IPS-18c (cell line): ENCODE results near the gene ZNF423.

Source experiments
- H3K4me3 ChIP-seq: 2 replicates; pipeline ENCODE4 v1.7.0; 2013; ENCODE audit warnings: low read depth, mild to moderate bottlenecking, low read length, moderate library complexity; ENCODE audit not compliant: insufficient read depth
- H3K9me3 ChIP-seq: one replicate; pipeline ENCODE4 v1.6.1; 2013; ENCODE audit warnings: mild to moderate bottlenecking, low read length, moderate library complexity; ENCODE audit not compliant: control insufficient read depth, insufficient read depth

The ZNF423 gene

DNA sequence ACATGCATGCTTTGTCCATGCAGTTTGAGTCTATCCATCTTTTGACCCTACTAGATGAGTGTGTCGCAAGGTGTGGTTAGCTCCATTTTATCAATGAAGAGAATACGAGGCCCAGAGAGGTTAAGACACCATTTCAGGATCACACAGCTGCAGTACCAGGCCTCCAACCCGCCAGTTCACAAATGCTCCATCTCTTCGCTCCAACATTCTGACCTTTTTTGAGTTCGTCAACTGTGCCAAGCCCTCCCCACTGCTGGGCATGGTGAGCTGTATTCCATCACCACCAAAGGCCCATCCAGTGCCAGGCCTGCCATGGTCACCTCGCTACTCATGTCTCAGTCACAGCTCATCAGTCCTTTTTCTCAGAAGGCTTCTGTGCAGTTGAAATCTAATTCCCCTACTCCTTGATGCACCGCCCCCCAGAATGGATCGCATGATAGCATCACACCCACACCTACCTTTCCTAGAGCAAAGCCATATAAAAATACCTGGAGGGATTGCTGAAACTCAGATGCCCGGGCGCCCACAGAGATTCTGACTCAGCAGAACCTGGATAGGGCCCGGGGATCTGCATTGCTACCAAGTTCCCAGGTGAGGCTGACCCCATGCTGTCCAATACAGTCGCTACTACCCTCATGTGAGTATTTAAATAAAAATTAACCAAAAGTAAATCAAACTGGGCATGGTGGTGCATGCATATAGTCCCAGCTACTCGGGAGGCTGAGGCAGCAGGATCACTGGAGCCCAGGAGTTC is 38.0 kb downstream of the ZNF423 start:
- Histone ChIP-seq H3K9me3 (no peaks in the 10 kb centered on the region), H3K4me3 (no peak overlapping the region)

DNA sequence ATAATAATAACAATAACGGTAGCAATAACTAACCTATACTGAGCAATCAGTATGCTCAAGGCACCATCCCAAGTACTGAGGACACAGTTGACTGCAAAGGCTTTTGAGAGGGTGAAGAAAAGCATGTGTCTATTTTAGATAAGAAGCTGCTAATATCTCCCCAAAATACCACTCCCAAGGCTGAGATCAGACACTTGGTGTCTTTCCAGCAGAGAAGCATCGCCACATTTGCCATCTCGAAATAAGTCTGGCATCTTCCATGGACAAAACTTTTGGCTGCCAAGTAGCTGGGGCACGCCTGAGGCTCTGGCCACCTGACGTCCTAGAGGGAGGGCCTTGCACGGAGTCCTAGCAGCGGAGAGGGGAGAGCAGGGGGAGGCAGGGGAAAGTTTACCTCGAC is 39.0 kb downstream of the ZNF423 start:
- Histone ChIP-seq H3K9me3 (no peaks in the 10 kb centered on the region), H3K4me3 (no peak overlapping the region)

DNA sequence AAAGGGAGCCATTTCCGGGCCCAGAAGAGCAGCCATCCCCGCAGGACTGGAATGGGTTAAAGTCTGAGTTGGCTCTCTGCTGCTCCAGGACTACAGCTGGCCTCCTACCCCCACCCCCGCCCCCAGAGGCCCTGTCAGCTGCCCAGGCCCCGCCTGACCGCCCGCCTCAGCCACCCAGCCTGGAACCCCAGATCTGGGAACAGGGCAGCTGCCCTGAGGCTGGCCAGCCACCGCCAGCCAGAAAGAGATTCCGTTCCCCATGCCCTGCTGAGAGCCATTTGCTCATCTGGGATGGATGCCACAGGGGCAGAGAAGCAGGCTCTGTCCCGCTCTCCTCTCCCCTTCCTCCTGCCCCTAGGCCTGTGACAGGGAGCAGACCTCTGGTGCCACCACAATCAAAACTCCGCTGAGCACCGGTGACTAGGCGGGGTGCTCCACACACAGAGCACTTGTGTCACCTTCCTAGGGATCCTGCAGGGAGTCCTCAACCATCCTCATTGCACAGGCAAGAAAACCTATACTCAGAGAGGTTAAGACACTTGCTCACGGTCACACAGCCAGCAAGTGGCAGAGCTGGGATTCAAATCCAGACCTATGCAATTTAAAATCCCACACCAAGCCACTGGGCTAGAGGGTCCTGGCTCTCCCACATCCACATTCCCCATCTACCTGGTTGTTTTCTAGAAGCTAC is 44.1 kb downstream of the ZNF423 start:
- Histone ChIP-seq H3K9me3 (peaks cover 2% of the 10 kb centered on the region), H3K4me3 (no peak overlapping the region)

DNA sequence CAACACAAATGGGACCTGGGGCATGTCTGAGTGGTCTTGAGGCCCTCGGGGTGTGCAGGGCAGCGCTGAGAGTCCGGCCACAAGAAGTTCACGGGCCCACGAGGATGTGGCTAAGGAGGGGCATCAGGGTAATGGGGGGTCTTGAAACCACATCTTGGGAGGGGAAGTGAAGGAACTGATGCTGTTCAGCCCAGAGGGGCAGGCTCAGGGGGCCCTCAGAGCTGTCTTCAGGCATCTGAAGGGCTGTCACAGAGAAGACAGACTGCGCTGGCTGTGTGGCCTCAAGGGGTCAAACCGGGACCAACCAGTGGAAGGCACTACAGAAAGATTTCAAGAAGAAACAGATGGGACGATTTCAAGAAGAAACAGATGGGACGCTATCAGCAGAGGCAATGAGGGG is 45.1 kb downstream of the ZNF423 start:
- peaks cover 2% of the 10 kb centered on the region for H3K9me3 ChIP-seq

DNA sequence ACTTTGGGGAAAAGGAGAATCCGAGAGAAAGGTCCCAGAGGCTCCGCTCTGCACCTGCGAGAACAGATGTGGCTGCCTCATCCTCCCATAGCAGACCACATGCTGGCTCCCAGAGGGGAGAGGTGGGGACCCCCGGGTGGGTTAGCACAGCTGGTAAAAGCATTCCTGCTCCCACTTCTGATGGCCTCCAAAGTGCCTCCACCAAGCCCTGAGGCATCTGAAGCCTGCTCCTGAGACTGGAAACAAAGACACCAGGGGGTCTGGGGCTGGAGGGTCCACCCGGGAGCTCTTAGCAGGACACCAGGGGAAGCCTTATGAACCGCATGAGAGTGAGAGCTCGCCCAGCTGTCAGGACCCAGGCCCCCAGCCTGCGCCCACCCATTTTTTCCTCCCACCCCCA is 46.4 kb downstream of the ZNF423 start:
- Histone ChIP-seq H3K9me3 (peaks cover 2% of the 10 kb centered on the region), H3K4me3 (no peak overlapping the region)

More for the DNA sequence above, 45.1 kb downstream of the ZNF423 start:
- H3K4me3 ChIP-seq = no peak overlapping the region

DNA sequence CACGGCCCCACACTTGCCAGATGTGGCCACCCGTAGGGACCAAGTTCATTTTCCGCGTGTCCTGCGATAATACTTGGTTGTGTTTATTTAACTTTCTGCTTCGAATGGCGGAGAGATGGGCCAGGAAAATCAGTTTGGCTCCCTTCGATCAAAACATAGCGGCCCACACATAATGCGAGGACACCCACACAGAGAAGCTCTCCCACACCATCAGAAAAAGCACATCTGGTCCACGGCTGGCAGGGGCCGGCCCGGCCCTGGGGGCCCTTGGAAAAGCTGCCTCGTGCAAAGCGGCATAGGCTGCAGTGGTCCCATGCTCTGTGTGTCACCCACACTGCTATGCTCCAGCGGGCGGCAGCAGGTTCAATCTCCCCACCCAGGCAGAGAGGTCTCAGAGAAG is 46.9 kb downstream of the ZNF423 start:
- peaks cover 2% of the 10 kb centered on the region for H3K9me3 ChIP-seq
- H3K4me3 ChIP-seq = no peak overlapping the region

DNA sequence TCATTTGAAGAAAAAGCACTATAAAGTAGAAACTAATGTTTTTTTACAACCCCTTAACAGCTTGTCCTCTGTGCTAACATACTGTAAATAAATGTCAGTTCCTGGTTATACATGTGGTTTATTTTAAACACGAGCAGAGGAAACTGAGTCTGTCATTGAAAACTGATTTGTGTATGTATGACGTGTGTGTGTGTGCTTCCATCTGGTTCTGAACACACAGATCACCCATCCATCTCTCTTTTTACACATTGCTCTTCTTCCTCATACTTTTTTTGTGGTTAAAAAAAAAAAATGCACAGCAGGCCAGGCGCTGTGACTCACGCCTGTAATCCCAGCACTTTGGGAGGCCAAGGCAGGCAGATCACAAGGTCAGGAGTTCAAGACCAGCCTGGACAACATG is 49.5 kb downstream of the ZNF423 start:
- peaks cover 2% of the 10 kb centered on the region for H3K9me3 ChIP-seq
- no peak overlapping the region for H3K4me3 ChIP-seq

DNA sequence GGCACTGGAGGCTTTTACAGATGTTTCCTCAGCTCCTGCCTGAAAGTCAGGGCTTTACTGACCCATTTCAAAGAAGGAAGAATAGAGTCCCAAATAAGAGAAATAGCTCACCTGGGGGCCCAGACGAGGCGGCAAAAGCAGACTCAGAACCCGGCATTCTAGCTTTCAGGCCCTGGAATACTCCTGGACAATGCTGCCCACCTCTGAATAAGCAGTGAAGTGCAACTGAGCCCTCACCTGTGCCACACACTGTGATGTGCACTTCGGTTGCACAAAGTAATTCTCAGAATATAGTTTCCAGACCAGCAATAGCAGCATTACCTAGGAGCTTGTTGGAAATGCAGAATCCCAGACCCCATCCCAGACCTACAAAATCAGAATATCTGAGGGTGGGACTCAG is 54.6 kb downstream of the ZNF423 start:
- Histone ChIP-seq H3K9me3 (no peaks in the 10 kb centered on the region), H3K4me3 (no peak overlapping the region)

DNA sequence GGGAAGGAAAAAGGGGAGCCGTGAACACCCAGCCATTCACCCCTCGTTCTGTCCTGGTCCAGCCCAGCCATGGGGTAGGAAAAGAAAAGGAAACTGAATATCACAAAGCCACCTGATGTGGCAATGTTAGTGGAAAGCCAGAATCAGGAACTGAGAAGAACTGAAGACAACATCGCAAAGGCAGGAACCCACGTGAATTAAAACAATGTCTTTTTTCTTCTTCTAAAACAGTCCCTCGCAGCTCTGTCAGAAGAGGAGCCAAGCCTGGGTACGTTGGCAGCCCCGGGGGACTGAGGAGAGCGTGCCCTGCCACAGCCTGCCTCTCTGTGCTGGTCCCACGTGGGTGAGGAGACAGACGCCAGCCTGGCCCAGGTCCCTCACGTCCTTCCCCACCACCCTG is 55.0 kb downstream of the ZNF423 start:
- H3K9me3 ChIP-seq = no peaks in the 10 kb centered on the region
- no peak overlapping the region for H3K4me3 ChIP-seq

DNA sequence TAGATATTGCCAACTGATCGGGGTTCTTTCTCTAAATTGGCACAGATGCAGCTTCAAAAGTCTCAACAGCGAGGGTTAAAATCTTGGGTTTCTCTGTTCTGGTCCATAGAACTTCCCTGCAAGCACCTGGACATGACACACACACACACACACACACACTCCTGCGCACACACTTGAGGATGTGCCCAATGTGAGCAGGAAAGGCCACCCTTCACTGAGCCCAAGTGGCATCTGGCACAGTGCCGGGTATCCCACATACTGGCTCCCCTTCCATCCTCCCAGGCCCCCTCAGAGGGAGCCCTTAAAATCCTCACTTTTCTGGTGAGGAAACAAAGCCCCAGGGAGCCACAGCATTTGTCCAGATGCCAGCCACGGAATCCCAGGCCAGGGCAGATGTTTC is 55.5 kb downstream of the ZNF423 start:
- H3K9me3 ChIP-seq = no peaks in the 10 kb centered on the region
- H3K4me3 ChIP-seq = no peak overlapping the region

DNA sequence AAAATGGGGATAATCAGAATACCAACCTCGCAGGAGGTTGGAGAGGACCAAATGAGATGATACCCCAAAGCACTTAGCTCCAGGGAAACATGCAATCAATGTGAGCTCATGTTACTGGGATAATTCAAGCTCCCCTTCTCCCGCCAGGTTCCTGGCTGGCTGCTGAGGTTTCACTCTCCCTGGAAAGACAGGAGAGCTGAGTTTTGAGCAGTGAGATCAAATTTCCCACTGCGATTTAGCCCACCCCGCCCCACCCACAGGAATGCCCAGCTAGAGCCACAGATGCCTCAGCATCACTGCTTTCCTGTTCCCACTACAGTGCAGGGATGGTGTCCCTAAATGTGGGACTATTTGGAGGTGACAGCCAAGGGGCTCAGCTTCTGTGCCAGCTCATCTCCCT is 56.7 kb downstream of the ZNF423 start:
- H3K4me3 ChIP-seq = no peak overlapping the region
- no peaks in the 10 kb centered on the region for H3K9me3 ChIP-seq

DNA sequence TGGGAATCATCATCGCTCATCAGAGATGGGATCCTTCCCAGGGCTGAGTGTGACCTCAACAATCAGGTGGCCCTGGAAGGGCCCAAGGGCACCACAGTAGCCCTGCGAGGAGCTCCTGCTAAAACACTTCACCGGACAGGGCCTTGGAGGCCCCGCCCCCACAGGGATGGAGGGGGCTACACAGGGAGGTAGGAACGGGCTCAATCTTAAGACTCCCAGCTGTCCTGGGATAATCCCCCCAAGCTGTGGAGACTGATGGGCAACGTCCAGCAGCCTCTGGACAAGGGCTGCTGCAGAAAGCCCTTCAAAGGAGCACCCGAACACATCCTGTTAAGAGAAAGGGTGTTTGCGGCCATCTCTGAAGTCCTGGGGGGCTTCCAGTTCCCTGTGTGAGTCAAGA is 60.4 kb downstream of the ZNF423 start:
- no peak overlapping the region for H3K4me3 ChIP-seq
- no peaks in the 10 kb centered on the region for H3K9me3 ChIP-seq

DNA sequence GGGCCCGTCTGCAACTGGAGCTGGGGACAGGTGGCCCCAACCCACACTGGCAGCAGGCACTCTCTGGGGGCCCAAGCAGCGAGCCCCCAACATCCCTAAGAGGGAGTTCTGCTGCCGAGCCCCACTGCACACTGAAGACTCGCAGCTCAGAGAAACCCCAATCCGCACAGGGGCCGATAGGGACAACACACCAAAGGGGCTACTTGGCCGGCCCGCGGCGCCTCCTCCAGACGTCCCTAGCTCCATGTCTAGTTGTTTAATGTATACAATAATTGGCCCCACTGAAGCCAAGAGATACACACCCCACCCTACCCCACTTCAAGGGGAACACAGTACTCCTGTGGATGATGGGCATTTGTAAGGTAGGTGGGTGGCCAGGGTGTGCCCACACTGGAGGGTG is 62.7 kb downstream of the ZNF423 start:
- H3K4me3 ChIP-seq = no peak overlapping the region

DNA sequence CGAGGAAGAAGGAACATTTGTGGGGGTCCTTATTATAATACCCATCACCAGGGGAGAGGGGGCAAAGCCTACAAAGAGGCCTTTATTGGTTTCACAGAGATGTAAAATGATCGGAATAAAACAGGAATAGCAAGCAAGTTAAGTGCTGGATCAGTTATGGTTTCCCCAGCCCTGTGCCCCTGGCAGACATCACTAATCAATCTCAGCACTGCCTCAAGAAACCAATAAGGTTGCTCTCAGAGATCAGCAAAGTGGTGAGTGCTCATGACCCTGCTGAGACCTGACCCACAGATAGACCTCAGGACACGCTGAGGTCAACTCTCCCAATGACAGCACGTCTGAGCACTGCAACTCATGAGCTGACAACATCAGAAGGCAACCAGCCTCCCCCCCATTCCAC is 66.3 kb downstream of the ZNF423 start:
- H3K9me3 ChIP-seq = no peaks in the 10 kb centered on the region
- H3K4me3 ChIP-seq = no peak overlapping the region

More for the DNA sequence above, 62.7 kb downstream of the ZNF423 start:
- no peaks in the 10 kb centered on the region for H3K9me3 ChIP-seq

DNA sequence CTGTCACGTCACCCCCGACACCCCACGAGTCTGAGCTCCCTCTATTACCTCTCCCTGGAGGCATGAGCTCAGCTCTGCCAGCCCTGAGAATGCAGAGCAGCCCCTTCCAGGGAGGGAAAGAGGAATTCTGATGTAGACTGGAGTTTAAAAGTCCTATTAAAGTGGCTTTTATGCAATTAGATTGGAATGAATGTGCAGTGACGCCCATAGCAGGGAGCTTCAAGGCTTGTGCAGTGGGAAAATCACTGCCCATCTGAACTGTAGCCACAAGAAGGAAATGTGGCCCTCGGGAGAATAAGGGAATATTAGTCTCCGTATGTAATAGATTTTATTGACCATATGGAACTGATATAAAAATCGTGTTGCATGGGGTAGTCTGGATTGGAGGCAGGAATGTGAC is 66.9 kb downstream of the ZNF423 start:
- Histone ChIP-seq H3K4me3 (no peak overlapping the region), H3K9me3 (no peaks in the 10 kb centered on the region)

DNA sequence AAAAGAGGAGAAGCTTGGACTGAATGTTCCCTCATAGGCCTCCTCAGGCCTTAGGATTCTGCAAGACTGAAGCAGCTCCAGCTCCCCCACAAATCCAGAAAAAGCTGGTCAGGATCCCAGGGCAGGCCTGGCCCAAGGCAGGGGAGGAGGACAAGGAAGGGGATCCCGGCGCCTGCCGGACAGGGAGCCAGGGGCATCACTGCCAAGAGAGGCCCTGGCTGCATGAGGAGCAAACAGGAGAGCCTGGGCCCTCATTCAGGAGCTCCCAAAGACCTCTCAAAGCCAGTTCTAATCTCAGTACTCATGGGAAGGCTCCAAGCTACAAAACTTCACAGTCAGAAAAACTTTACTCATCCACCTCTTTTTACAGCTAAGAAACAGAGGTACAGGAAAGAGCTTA is 67.3 kb downstream of the ZNF423 start:
- Histone ChIP-seq H3K9me3 (no peaks in the 10 kb centered on the region), H3K4me3 (no peak overlapping the region)

DNA sequence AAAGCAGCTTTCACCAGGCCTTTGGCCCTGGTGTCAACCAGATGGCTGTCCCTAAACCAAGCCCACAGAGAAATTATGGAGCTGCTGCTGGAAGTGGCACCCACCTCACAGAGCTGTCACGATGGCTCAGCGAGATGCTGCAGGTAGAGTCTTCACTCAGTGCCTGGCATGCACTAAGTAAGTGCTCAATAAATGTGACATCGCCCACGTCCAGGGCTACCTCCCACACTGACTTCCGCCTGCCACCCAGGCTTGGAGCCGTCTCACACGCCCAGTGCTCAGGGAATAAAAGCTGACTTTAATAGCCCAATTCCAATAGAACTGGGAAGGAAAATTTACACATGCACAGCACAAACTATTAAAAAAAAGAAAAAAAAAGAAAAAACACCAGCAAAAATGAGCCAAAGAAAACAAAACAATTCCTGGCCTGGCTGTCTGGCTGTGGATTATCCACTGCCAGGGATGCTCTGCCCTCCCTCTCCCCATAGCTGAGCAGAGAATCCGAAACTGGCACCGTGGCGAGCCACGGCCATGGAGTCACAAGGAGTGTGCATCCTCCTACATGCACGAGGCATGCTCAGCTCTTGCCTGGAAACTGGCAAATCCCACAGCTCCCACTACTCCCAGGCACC is 68.9 kb downstream of the ZNF423 start:
- Histone ChIP-seq H3K9me3 (no peaks in the 10 kb centered on the region), H3K4me3 (no peak overlapping the region)

DNA sequence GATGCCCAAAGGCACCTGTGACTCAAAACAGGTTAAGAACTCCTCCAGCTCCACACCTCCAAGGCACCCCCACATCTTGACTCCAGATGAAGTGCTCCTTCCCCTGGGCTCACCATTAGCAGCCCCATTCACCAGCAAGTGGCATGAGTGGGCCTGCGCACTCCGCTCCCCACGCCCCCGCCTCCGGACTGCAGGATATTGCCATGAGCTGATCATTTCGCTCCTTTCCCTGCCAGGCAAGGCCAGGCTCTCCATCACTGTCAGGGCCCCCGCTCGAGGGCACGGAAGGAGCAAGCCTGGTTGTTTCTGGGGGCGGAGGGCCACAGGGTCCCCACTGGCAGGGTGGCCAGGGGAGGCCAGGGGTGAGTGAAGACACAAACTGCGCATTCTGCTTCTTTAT is 69.9 kb downstream of the ZNF423 start:
- H3K4me3 ChIP-seq = no peak overlapping the region

More for the DNA sequence above, 69.9 kb downstream of the ZNF423 start:
- H3K9me3 ChIP-seq = no peaks in the 10 kb centered on the region
